ENCODE results near the gene ANKIB1.

ANKIB1 gene

GRCh38 chr7:92448205-92448747 is 202.5 kb downstream of the ANKIB1 start:
- peak; percentile 21 for DNase-seq (ENCODE audit: low read depth)
